Common myeloid progenitor, CD34-positive (primary cell): Measurements from ENCODE around the gene NEK8.

Experiments used
- CTCF ChIA-PET: fragments of 350-600 bp; sonication (Branson Sonifier 250); formaldehyde crosslinking; loops from one replicate; lab custom pipeline; 2021; ENCODE audit warnings: antibody characterized with exemption; lab: Charles Lee
- POLR2A ChIA-PET: fragments of 350-600 bp; sonication (Branson Sonifier 250); formaldehyde crosslinking; loops from one replicate; lab custom pipeline; 2021; ENCODE audit warnings: antibody characterized with exemption; lab: Charles Lee
- DNase-seq, 3 donors: peaks; one replicate each; pipeline versions ENCODE4 v3.0.0 to v3.0.0-alpha.2; 2013
- H3K27ac ChIP-seq, 2 experiments: 1 replicate in 1 of 2; 2 replicates in 1 of 2; pipeline ENCODE4 v1.7.0; 2013; ENCODE audit warnings: inconsistent platforms in 2 of 2, low read length in 2 of 2, mild to moderate bottlenecking in 2 of 2, low read depth in 1 of 2, moderate library complexity in 1 of 2; ENCODE audit not compliant: severe bottlenecking in 2 of 2, insufficient read depth in 1 of 2, poor library complexity in 1 of 2
- H3K27me3 ChIP-seq, 5 experiments: replicated peaks in 2 of 5; 1 replicate in 3 of 5; 2 replicates in 2 of 5; pipeline versions ENCODE4 v1.6.1 to v1.7.0; 2013; ENCODE audit warnings: low read length in 4 of 5, mild to moderate bottlenecking in 2 of 5, moderate library complexity in 2 of 5, inconsistent platforms in 1 of 5; ENCODE audit not compliant: insufficient read depth in 5 of 5, control insufficient read depth in 4 of 5
- H3K36me3 ChIP-seq, 4 experiments: 1 replicate in 2 of 4; 2 replicates in 2 of 4; pipeline versions ENCODE4 v1.6.1 to v1.7.0; 2013; ENCODE audit warnings: low read length in 3 of 4, control low read depth in 1 of 4, mild to moderate bottlenecking in 1 of 4; ENCODE audit not compliant: control insufficient read depth in 4 of 4, insufficient read depth in 4 of 4
- H3K4me1 ChIP-seq, 4 experiments: 1 replicate in 3 of 4; 2 replicates in 1 of 4; pipeline versions ENCODE4 v1.6.1 to v1.7.1; 2013; ENCODE audit warnings: low read length in 3 of 4, mild to moderate bottlenecking in 3 of 4, control low read depth in 1 of 4, inconsistent platforms in 1 of 4, moderate library complexity in 1 of 4; ENCODE audit not compliant: control insufficient read depth in 4 of 4, insufficient read depth in 4 of 4; ENCODE audit errors: control extremely low read depth in 1 of 4
- H3K4me3 ChIP-seq, 7 experiments: 1 replicate in 4 of 7; 2 replicates in 3 of 7; pipeline versions ENCODE4 v1.5.1 to v1.7.0; 2013; ENCODE audit warnings: mild to moderate bottlenecking in 7 of 7, low read length in 6 of 7, moderate library complexity in 6 of 7, inconsistent platforms in 2 of 7, low read depth in 2 of 7, control low read depth in 1 of 7; ENCODE audit not compliant: insufficient read depth in 4 of 7, control insufficient read depth in 1 of 7; ENCODE audit errors: extremely low read depth in 1 of 7
- H3K9me3 ChIP-seq, 5 experiments: 1 replicate in 4 of 5; 2 replicates in 1 of 5; pipeline versions ENCODE4 v1.6.1 to v1.7.1; 2013; ENCODE audit warnings: low read length in 4 of 5, mild to moderate bottlenecking in 2 of 5, inconsistent platforms in 1 of 5, low read depth in 1 of 5, moderate library complexity in 1 of 5; ENCODE audit not compliant: control insufficient read depth in 4 of 5, insufficient read depth in 2 of 5; ENCODE audit errors: control extremely low read depth in 1 of 5
- WGBS: methylation state at CpG from one replicate; pipeline ENCODE4 v1.1.5; 2013; ENCODE audit not compliant: insufficient coverage; 5-methylcytosine and 5-hydroxymethylcytosine counted together

The NEK8 gene

GRCh38 chr17:28702752-28703150 lies 25.8 kb upstream of the NEK8 start:
- peaks cover 30 to 76% (median 56%) of the 10 kb centered on the region in 4 experiments for H3K36me3 ChIP-seq
- no peaks in the 10 kb centered on the region for H3K4me1 ChIP-seq
- ChIA-PET POLR2A (interaction anchor here (1.1 kb wide), 1 partner anchor 8 kb away, joined by 3 read pairs; no protein-coding TSS in a partner anchor), CTCF (interaction anchor here (1.4 kb wide), 1 partner anchor 9 kb away, joined by 5 read pairs; no protein-coding TSS in a partner anchor)
- no peak overlapping the region for H3K4me3 ChIP-seq
- H3K27ac ChIP-seq, result no peak overlapping the region
- no peak for DNase-seq
- whole genome bisulfite sequencing, result 100% methylated on average over 2 of the region's 3 CpGs
- H3K27me3 ChIP-seq, result no peaks in the 10 kb centered on the region
- H3K9me3 ChIP-seq, result no peaks in the 10 kb centered on the region

- CTCF ChIA-PET, result no interaction called here
- Histone ChIP-seq H3K4me3 (no peak overlapping the region), H3K9me3 (no peaks in the 10 kb centered on the region), H3K36me3 (peaks cover 22 to 67% (median 48%) of the 10 kb centered on the region in 4 experiments), H3K27ac (no peak overlapping the region), H3K27me3 (no peaks in the 10 kb centered on the region), H3K4me1 (no peaks in the 10 kb centered on the region)
- DNase-seq, result no peak
- POLR2A ChIA-PET, result no interaction called here
- 98% methylated on average over 13 of the region's 16 CpGs for WGBS
Observed at GRCh38 chr17:28703552-28704218, 24.9 kb upstream of the NEK8 start.

- ChIA-PET POLR2A (no interaction called here), CTCF (interaction anchor here (0.9 to 1.0 kb wide), 4 partner anchors 10 to 57 kb away, joined by 3 to 5 read pairs (median 4); no protein-coding TSS in a partner anchor)
- WGBS, result 93% methylated on average over 12 of the region's 14 CpGs
- no peak overlapping the region for H3K27ac ChIP-seq
- peaks cover 16 to 60% (median 44%) of the 10 kb centered on the region in 4 experiments for H3K36me3 ChIP-seq
- no peak overlapping the region for H3K4me3 ChIP-seq
- no peaks in the 10 kb centered on the region for H3K27me3 ChIP-seq
- no peak for DNase-seq
- no peaks in the 10 kb centered on the region for H3K9me3 ChIP-seq
- H3K4me1 ChIP-seq, result no peaks in the 10 kb centered on the region
Observed at GRCh38 chr17:28704219-28704858, 24.2 kb upstream of the NEK8 start.

- no peak for DNase-seq
- Histone ChIP-seq H3K36me3 (peaks cover 14 to 52% (median 36%) of the 10 kb centered on the region in 4 experiments), H3K4me3 (no peak overlapping the region), H3K27me3 (no peaks in the 10 kb centered on the region), H3K4me1 (peaks cover 0 to 3% (median 2%) of the 10 kb centered on the region in 4 experiments), H3K27ac (no peak overlapping the region), H3K9me3 (no peaks in the 10 kb centered on the region)
- ChIA-PET POLR2A (interaction anchor here (0.7 kb wide), 1 partner anchor 12 kb away, joined by 3 read pairs; no protein-coding TSS in a partner anchor), CTCF (interaction anchor here (0.9 to 1.0 kb wide), 4 partner anchors 11 to 58 kb away, joined by 3 to 5 read pairs (median 4); no protein-coding TSS in a partner anchor)
- 91% methylated on average over 5 of the region's 5 CpGs for WGBS
Observed at GRCh38 chr17:28705074-28705659, 23.4 kb upstream of the NEK8 start.

- no peaks in the 10 kb centered on the region for H3K9me3 ChIP-seq
- peak overlapping the region in 1 of 7 experiments; percentile 0 for H3K4me3 ChIP-seq
- ChIA-PET POLR2A (interaction anchor here (0.7 kb wide), 1 partner anchor 13 kb away, joined by 3 read pairs; no protein-coding TSS in a partner anchor), CTCF (no interaction called here)
- 94% methylated on average over 8 of the region's 10 CpGs for WGBS
- H3K4me1 ChIP-seq, result peaks cover 0 to 8% (median 6%) of the 10 kb centered on the region in 4 experiments
- peaks cover 11 to 45% (median 30%) of the 10 kb centered on the region in 4 experiments for H3K36me3 ChIP-seq
- H3K27ac ChIP-seq, result no peak overlapping the region
- no peaks in the 10 kb centered on the region for H3K27me3 ChIP-seq
- no peak for DNase-seq
Observed at GRCh38 chr17:28705728-28706334, 22.8 kb upstream of the NEK8 start.

GRCh38 chr17:28706471-28707338 lies 21.9 kb upstream of the NEK8 start:
- H3K9me3 ChIP-seq, result no peaks in the 10 kb centered on the region
- POLR2A ChIA-PET, result no interaction called here
- H3K4me3 ChIP-seq, result no peak overlapping the region
- H3K27ac ChIP-seq, result no peak overlapping the region
- CTCF ChIA-PET, result interaction anchor here (1.6 kb wide), 1 partner anchor 31 kb away, joined by 3 read pairs; no protein-coding TSS in a partner anchor
- H3K27me3 ChIP-seq, result no peaks in the 10 kb centered on the region
- no peak for DNase-seq
- peaks cover 7 to 36% (median 24%) of the 10 kb centered on the region in 4 experiments for H3K36me3 ChIP-seq
- peaks cover 0 to 14% (median 11%) of the 10 kb centered on the region in 4 experiments for H3K4me1 ChIP-seq
- 88% methylated on average over 1 of the region's 7 CpGs for WGBS
